Prostate gland (tissue), 2 donors: Measurements from ENCODE around the gene BET1.

Source experiments
- POLR2A ChIP-seq: fragments of 450-650 bp; IDR thresholded peaks from one replicate; pipeline ENCODE4 v1.6.1; 2016; ENCODE audit warnings: antibody characterized with exemption, mild to moderate bottlenecking
- TF ChIP-seq, protein P1 (sequence below), 4 experiments: fragments of 200-600 bp in 2 of 4; fragments of 450-650 bp in 2 of 4; sonication (generic) in 2 of 4; IDR thresholded peaks; 1 replicate in 3 of 4; 2 replicates in 1 of 4; pipeline ENCODE4 v1.5.1; 2016 to 2019; ENCODE audit warnings: antibody characterized with exemption in 4 of 4, mild to moderate bottlenecking in 2 of 4, moderate library complexity in 2 of 4

GRCh38 chr7:93949423-93949822 lies 54.7 kb downstream of the BET1 start:
- no peak for TF ChIP-seq POLR2A
- TF ChIP-seq, protein P1, sequence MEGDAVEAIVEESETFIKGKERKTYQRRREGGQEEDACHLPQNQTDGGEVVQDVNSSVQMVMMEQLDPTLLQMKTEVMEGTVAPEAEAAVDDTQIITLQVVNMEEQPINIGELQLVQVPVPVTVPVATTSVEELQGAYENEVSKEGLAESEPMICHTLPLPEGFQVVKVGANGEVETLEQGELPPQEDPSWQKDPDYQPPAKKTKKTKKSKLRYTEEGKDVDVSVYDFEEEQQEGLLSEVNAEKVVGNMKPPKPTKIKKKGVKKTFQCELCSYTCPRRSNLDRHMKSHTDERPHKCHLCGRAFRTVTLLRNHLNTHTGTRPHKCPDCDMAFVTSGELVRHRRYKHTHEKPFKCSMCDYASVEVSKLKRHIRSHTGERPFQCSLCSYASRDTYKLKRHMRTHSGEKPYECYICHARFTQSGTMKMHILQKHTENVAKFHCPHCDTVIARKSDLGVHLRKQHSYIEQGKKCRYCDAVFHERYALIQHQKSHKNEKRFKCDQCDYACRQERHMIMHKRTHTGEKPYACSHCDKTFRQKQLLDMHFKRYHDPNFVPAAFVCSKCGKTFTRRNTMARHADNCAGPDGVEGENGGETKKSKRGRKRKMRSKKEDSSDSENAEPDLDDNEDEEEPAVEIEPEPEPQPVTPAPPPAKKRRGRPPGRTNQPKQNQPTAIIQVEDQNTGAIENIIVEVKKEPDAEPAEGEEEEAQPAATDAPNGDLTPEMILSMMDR (IDR thresholded peaks at IDR 0.05) = no peak
